ENCODE data around the gene PADI3. TPM values are rescaled to one million over a fixed set of nuclear protein-coding genes. Genes with fewer than 3 reads are reported as not detected.

PADI3 gene
- total RNA-seq, 1 donor from 2014 or later: 3.3 TPM

Other genes with a start within 250 kb of the PADI3 start
- gene ATP13A2, start 237.2 kb upstream of the PADI3 start, total RNA-seq: 21.5 TPM
- 84.5 TPM for gene SDHB, start 195.1 kb upstream of the PADI3 start, total RNA-seq
- 0.92 TPM for gene PADI2, start 129.6 kb upstream of the PADI3 start, total RNA-seq
- 40.0 TPM for gene PADI1, start 44.0 kb upstream of the PADI3 start, total RNA-seq
- gene PADI4, start 59.1 kb downstream of the PADI3 start, total RNA-seq: not detected
- gene PADI6, start 123.1 kb downstream of the PADI3 start, total RNA-seq: not detected
- 73.5 TPM for gene RCC2, start 190.6 kb downstream of the PADI3 start, total RNA-seq

All from esophagus mucosa (tissue), 1 donor.